Sigmoid colon (tissue), 4 donors: Measurements from ENCODE around the gene CCDC192.

Source experiments
- EP300 ChIP-seq, 4 donors: sonication (generic); formaldehyde crosslinking; IDR thresholded peaks; one replicate each; pipeline ENCODE4 v1.6.1; 2017; ENCODE audit warnings: antibody characterized with exemption in 4 of 4
- POLR2A ChIP-seq, 2 donors: fragments of 450-650 bp; IDR thresholded peaks; one replicate each; pipeline ENCODE4 v1.6.1; 2016; ENCODE audit warnings: antibody characterized with exemption in 2 of 2, mild to moderate bottlenecking in 2 of 2, moderate library complexity in 2 of 2
- POLR2AphosphoS5 ChIP-seq, 4 donors: sonication (generic); formaldehyde crosslinking; IDR thresholded peaks; one replicate each; pipeline ENCODE4 v1.6.1; 2017; ENCODE audit warnings: antibody characterized with exemption in 4 of 4
- TF ChIP-seq, protein P1 (sequence below), 4 experiments: fragments of 450-650 bp in 3 of 4; fragments of 200-600 bp in 1 of 4; IDR thresholded peaks; one replicate each; pipeline ENCODE4 v1.5.1; 2016 to 2019; ENCODE audit warnings: antibody characterized with exemption in 4 of 4, mild to moderate bottlenecking in 3 of 4, moderate library complexity in 2 of 4

DNA sequence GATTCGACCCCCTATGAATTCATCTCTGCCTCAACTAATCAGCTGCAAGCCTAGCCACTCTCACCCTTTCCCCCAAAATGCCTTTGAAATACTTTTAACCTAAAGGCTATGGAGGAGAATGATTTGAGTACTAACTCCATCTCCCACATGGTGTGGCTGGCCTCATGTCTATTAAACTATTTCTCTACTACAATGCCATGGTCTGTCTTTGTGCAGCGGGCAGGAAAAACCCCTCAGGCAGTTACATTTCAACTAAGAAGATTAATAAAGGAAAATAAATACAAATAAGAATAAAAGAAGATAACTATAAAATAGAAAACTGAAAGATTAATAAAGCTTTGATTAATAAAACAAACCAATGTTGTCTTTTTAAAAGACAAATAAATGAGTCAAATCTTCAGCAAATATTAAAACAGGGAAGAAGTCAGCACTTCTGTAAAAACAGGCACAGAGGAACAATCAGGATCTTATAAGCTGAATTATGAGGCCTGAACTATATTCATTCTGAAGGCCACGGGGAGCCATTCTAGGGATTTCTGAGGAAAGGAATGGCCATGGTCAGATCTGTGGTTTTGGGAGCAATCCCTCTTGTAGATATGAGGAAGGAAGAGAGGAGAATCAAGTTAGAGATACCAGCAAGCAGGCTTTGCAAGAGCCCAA is 264.3 kb downstream of the CCDC192 start:
- TF ChIP-seq POLR2A (IDR thresholded peaks at IDR 0.05) (no peak), POLR2AphosphoS5 (IDR thresholded peaks at IDR 0.05) (no peak), EP300 (IDR thresholded peaks at IDR 0.05) (no peak)
- TF ChIP-seq, protein P1, sequence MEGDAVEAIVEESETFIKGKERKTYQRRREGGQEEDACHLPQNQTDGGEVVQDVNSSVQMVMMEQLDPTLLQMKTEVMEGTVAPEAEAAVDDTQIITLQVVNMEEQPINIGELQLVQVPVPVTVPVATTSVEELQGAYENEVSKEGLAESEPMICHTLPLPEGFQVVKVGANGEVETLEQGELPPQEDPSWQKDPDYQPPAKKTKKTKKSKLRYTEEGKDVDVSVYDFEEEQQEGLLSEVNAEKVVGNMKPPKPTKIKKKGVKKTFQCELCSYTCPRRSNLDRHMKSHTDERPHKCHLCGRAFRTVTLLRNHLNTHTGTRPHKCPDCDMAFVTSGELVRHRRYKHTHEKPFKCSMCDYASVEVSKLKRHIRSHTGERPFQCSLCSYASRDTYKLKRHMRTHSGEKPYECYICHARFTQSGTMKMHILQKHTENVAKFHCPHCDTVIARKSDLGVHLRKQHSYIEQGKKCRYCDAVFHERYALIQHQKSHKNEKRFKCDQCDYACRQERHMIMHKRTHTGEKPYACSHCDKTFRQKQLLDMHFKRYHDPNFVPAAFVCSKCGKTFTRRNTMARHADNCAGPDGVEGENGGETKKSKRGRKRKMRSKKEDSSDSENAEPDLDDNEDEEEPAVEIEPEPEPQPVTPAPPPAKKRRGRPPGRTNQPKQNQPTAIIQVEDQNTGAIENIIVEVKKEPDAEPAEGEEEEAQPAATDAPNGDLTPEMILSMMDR (IDR thresholded peaks at IDR 0.05), result no peak
